Lower leg skin (tissue), 4 donors: ENCODE data around the gene HIF3A. TPM values are rescaled to one million over a fixed set of nuclear protein-coding genes. Genes with fewer than 3 reads are reported as not detected.

Experiments used
- DNase-seq, 2 donors: peaks; one replicate each; pipeline ENCODE4 v3.0.0-alpha.2; 2019; ENCODE audit warnings: low spot score in 2 of 2
- H3K4me3 ChIP-seq: fragments of 200-600 bp; sonication (generic); 2 replicates; pipeline ENCODE4 v1.5.1; 2017; ENCODE audit warnings: mild to moderate bottlenecking, low read depth; ENCODE audit not compliant: poor library complexity, severe bottlenecking
- POLR2A ChIP-seq, 2 donors: fragments of 450-650 bp; IDR thresholded peaks; one replicate each; pipeline ENCODE4 v1.6.1; 2016 to 2017; ENCODE audit warnings: antibody characterized with exemption in 2 of 2, mild to moderate bottlenecking in 1 of 2, moderate library complexity in 1 of 2
- WGBS, 2 donors: methylation state at CpG; one replicate each; pipeline ENCODE4 v1.1.5; 2018; 5-methylcytosine and 5-hydroxymethylcytosine counted together
- intact Hi-C: fragments of 100-400 bp; cut with DNase I; formaldehyde crosslinking; loops from one replicate; pipeline ENCODE4 v1.15.0; 2023; ENCODE audit warnings: low total_unique reads
- total RNA-seq, 4 donors: library from RNA; depleted of rRNA; stranded (reverse); fragments of >200 nt; gene quantifications; one replicate each; pipeline ENCODE4 v1.1.0, GENCODE V29; 2016
- TF ChIP-seq, protein P1 (sequence below), 3 donors: fragments of 450-650 bp; IDR thresholded peaks; one replicate each; pipeline ENCODE4 v1.5.1; 2016; ENCODE audit warnings: antibody characterized with exemption in 3 of 3, mild to moderate bottlenecking in 3 of 3, moderate library complexity in 2 of 3

HIF3A gene
- total RNA-seq, 4 donors from 2014 or later: 7.7 to 28.3 (median 16.6) TPM

DNA sequence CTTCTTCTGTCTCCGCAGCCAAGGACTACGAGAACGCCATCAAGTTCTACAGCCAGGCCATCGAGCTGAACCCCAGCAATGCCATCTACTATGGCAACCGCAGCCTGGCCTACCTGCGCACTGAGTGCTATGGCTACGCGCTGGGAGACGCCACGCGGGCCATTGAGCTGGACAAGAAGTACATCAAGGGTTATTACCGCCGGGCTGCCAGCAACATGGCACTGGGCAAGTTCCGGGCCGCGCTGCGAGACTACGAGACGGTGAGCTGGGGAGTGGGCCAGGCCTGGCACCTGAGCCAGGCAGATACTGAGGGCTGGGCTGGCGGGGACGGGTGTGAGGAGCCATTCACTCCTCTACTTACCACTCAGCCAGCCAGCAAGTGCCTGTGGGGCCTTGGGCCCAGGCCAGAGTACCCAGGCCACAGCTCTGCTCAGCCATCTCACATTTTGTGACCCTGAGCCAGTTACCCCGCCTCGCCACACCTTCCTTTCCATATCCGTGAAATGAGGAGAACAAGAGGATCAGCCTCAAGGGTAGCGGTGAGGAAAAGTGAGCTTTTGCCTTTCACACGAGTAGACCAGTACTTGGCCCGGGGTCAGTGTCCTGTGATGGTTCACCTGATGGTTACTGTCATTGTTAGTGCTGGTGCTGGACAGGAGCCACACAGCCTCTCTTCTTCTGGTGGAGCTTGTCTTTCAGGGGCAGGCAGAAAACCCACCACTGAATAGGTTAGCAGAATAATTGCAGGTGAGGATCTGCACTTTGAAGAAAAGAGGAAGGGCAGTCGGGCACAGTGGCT lies 57.1 kb downstream of the HIF3A start:
- TF ChIP-seq, protein P1, sequence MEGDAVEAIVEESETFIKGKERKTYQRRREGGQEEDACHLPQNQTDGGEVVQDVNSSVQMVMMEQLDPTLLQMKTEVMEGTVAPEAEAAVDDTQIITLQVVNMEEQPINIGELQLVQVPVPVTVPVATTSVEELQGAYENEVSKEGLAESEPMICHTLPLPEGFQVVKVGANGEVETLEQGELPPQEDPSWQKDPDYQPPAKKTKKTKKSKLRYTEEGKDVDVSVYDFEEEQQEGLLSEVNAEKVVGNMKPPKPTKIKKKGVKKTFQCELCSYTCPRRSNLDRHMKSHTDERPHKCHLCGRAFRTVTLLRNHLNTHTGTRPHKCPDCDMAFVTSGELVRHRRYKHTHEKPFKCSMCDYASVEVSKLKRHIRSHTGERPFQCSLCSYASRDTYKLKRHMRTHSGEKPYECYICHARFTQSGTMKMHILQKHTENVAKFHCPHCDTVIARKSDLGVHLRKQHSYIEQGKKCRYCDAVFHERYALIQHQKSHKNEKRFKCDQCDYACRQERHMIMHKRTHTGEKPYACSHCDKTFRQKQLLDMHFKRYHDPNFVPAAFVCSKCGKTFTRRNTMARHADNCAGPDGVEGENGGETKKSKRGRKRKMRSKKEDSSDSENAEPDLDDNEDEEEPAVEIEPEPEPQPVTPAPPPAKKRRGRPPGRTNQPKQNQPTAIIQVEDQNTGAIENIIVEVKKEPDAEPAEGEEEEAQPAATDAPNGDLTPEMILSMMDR (IDR thresholded peaks at IDR 0.05): no peak
- TF ChIP-seq POLR2A (IDR thresholded peaks at IDR 0.05): no peak
- WGBS, 2 donors: 62 to 90% methylated on average over 27 to 28 of the region's 28 CpGs
- intact Hi-C loops: no loop called here
- DNase-seq: no peak
- no peak overlapping the region for H3K4me3 ChIP-seq

DNA sequence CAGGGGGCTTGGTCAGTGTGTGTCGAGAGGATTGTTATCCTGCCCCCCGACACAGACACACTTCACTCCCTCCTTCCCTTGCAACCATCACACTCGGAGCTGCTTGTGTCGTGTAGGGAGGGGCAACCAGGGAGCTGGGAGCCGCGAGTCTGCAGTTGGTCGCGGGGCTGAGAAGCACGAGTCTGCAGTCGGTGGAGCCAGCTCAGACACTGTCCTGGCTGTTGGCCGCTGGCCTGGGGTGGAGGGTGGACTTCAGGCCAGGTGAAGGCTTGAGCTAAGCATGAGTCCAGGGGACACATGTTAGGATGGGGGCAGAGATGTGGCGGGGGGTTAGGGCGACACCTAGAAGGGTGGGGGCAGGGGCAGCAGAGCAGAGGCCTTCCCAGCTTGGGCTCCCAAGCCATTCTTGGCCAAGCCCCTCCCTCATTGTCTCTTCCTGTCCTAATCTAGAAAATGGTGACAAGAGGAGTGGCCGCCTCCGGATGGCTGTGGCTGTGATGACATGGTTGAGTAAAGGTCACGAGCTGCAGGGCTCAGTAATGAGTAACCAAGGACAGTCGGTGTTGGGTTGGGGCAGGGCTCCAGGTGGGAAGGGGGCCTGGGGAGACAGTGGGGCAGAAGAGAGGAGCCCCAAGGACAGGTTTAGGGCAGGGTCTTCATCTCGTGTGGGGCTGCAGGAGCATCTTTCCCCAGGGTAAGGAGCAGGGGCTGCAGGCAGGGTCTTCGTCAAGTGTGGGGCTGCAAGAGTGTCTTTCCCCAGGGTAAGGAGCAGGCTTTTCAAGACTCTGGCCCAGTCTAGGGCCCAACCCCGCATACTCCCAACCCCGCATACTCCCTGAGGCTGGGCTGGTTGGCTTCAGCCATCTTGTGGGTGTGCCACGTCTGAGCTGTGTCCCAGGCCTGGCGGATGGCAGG lies 58.6 kb downstream of the HIF3A start:
- TF ChIP-seq, protein P1 (IDR thresholded peaks at IDR 0.05): no peak
- no peak for TF ChIP-seq POLR2A (IDR thresholded peaks at IDR 0.05)
- H3K4me3 ChIP-seq: no peak overlapping the region
- DNase-seq: no peak
- WGBS, 2 donors: 78 to 80% methylated on average over 22 to 23 of the region's 23 CpGs
- intact Hi-C loops: no loop called here

DNA sequence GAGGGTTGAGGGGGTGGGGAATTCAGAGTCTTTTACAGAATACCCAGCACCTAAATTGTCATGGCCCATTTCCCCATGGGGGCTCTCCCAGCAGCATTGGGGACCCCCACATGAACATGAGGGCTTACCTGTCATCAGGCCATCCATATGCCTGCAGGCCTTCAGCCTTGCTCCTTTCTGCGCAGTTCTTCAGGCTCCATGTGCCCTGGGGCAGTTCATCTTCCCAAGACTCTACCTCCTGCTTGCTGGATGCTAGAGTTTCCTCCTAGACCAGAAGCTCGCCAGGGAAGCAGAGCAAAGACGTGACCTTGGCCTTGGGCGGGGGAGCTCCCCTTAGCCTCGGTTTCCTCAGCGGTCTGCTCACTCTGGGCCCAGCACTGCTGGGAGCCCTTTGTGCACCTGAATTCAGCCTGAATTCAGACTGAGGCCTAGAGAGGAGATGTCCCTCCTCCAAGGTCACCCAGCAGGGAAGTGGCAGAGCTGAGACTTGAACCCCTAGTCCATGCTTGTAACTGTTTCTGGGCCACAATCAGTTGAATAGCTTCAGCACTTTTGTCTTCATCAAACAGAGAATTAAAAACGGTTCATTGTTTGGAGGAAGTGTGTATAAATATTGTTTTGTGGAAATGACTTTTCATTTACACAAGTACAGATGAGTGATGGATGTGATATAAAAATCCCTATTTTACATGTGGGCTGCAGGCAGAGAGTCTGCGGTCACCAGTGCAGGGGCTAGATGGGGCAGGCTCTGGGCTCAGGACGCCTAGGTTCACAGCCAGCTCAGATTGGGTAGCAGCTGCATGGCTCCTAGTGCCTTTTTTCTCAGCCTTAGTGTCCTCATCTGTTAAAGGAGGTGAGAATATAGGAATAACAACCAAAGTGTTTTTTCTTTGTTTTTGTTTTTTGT lies 59.6 kb downstream of the HIF3A start:
- WGBS, 2 donors: 88 to 90% methylated on average over 9 of the region's 9 CpGs
- intact Hi-C loops: no loop called here
- TF ChIP-seq, protein P1 (IDR thresholded peaks at IDR 0.05): no peak
- no peak for TF ChIP-seq POLR2A (IDR thresholded peaks at IDR 0.05)
- peak in 1 of 2 donors; percentile 54 for DNase-seq
- H3K4me3 ChIP-seq: no peak overlapping the region

DNA sequence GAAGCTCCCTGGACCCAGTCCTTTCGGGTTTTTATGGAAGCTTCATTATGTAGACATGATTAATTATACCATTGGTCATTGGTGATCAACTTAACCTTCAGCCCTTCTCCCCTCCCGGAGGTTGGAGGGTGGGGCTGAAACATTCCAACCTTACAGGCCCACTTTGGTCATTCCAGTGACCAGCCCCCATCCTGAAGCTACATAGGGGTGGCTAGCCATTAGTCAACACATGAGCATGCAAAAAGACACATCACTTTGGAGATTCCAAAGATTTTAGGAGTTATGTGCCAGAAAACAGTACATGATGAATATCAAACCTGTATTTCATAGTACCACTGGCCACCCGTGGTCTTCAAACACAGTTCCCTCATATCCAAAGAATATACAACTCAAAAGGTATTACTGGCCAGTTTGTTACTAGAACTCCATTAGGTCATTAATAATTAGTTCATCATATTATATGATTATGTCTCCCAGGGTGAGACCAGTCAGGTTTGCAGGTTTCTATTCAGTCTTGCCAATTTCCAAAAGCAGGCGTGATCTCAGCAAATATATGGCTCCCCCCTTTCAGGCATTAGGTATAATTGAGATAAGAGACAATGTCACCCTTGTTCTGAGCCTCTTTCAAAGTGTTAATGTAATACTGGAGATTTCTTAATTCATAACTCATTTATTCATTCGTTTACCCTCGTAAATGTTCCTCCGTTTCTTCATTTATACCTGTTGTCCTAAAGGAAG lies 61.2 kb downstream of the HIF3A start:
- no peak overlapping the region for H3K4me3 ChIP-seq
- peak in 1 of 2 donors; percentile 72 for DNase-seq
- intact Hi-C loops: no loop called here
- 87 to 89% methylated on average over 7 of the region's 7 CpGs for WGBS, 2 donors
- TF ChIP-seq, protein P1 (IDR thresholded peaks at IDR 0.05): no peak
- TF ChIP-seq POLR2A (IDR thresholded peaks at IDR 0.05): no peak

DNA sequence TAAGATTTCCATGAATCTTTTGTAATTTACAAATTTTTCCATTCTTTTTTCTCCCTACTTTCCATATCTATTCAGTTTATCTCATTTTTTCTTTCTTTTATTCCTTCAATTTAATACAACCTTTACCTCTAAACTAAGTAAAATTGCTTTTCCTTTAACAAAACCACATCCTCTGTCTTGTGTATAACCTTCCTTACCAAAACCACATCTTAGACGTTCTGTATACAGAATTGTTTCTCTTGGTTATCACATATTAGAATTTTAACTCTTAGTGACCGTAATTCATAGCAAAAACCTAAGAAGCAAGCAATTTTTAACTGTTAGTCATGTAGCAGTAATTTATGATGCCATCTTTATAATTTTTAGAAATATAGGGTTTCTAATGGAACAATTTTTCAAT lies 65.1 kb downstream of the HIF3A start:
- WGBS, 2 donors: 67 to 74% methylated on average over 2 of the region's 2 CpGs
- TF ChIP-seq, protein P1 (IDR thresholded peaks at IDR 0.05): no peak
- no peak for TF ChIP-seq POLR2A (IDR thresholded peaks at IDR 0.05)
- DNase-seq: no peak
- H3K4me3 ChIP-seq: no peak overlapping the region
- intact Hi-C loops: no loop called here
